D721Med (cell line): Measurements from ENCODE around the gene ZGPAT.
"Not testable (repeated sequence)": the region's sequence is repeated elsewhere in the genome, so short reads cannot be mapped to it uniquely, and the experiment has no call there.

ENCODE experiments used
- DNase-seq: peaks from one replicate; pipeline ENCODE4 v3.0.0; 2011; ENCODE audit warnings: low spot score; ENCODE audit not compliant: insufficient read length
- FAIRE-seq: peaks from 2 replicates; lab custom pipeline; 2011; peaks lifted over from hg19 to GRCh38; lab: Jason Lieb, UNC
- CTCF ChIP-seq: IDR thresholded peaks from 2 replicates; pipeline ENCODE4 v1.5.1; 2012; ENCODE audit warnings: mild to moderate bottlenecking, control low read depth; ENCODE audit not compliant: insufficient read depth; ENCODE audit errors: missing control alignments

The ZGPAT gene

GRCh38 chr20:63707558-63708300 lies at the start of gene ZGPAT, which contains the start of gene ARFRP1:
ZGPAT (plus strand) TSS chr20:63708039; CDS start chr20:63708581, 542 bp downstream.
ARFRP1 (minus strand) TSS chr20:63707976; CDS start chr20:63707091, 885 bp downstream.
- DNase-seq: peak; percentile 92
- TF ChIP-seq CTCF: no peak
- no peak for FAIRE-seq

- no peak for FAIRE-seq
- TF ChIP-seq CTCF: no peak
- no peak for DNase-seq
Observed at GRCh38 chr20:63658749-63659187, 49.1 kb upstream of the ZGPAT start.

GRCh38 chr20:63659370-63659769 lies 48.5 kb upstream of the ZGPAT start:
- no peak for DNase-seq
- TF ChIP-seq CTCF: no peak
- FAIRE-seq: no peak

- DNase-seq, FAIRE-seq: not testable (repeated sequence)
Observed at GRCh38 chr20:63660174-63660573, 47.7 kb upstream of the ZGPAT start.

GRCh38 chr20:63660622-63661021 lies 47.2 kb upstream of the ZGPAT start:
- FAIRE-seq (no peak), DNase-seq (no peak)
- no peak for TF ChIP-seq CTCF

GRCh38 chr20:63661108-63661507 lies 46.7 kb upstream of the ZGPAT start:
- no peak for TF ChIP-seq CTCF
- no peak for DNase-seq
- no peak for FAIRE-seq

GRCh38 chr20:63661959-63662812 lies 45.7 kb upstream of the ZGPAT start:
- FAIRE-seq (no peak), DNase-seq (no peak)
- TF ChIP-seq CTCF: no peak
